ENCODE data around the gene ERMAP. TPM values are rescaled to one million over a fixed set of nuclear protein-coding genes. Genes with fewer than 3 reads are reported as not detected.
A peak's percentile ranks its signal among the peaks of the same experiment; 100 is the strongest.

ERMAP gene, protein sequence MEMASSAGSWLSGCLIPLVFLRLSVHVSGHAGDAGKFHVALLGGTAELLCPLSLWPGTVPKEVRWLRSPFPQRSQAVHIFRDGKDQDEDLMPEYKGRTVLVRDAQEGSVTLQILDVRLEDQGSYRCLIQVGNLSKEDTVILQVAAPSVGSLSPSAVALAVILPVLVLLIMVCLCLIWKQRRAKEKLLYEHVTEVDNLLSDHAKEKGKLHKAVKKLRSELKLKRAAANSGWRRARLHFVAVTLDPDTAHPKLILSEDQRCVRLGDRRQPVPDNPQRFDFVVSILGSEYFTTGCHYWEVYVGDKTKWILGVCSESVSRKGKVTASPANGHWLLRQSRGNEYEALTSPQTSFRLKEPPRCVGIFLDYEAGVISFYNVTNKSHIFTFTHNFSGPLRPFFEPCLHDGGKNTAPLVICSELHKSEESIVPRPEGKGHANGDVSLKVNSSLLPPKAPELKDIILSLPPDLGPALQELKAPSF
- total RNA-seq (2022) = 13.2 and 17.2 TPM in 2 replicates
- Bru-seq, nascent RNA = percentile 73 among the genes with signal in this experiment
- BruChase-seq, experiment 1, labeled RNA remaining after a 6-hour chase = percentile 82 among the genes with signal in this experiment
- BruChase-seq, experiment 2, labeled RNA remaining after a 2-hour chase = percentile 82 among the genes with signal in this experiment
- long read RNA-seq, partial matches to known transcripts = 1 of 29 reads
- long read RNA-seq, other reads (novel, unspliced or antisense) = 22 of 29 reads

DNA sequence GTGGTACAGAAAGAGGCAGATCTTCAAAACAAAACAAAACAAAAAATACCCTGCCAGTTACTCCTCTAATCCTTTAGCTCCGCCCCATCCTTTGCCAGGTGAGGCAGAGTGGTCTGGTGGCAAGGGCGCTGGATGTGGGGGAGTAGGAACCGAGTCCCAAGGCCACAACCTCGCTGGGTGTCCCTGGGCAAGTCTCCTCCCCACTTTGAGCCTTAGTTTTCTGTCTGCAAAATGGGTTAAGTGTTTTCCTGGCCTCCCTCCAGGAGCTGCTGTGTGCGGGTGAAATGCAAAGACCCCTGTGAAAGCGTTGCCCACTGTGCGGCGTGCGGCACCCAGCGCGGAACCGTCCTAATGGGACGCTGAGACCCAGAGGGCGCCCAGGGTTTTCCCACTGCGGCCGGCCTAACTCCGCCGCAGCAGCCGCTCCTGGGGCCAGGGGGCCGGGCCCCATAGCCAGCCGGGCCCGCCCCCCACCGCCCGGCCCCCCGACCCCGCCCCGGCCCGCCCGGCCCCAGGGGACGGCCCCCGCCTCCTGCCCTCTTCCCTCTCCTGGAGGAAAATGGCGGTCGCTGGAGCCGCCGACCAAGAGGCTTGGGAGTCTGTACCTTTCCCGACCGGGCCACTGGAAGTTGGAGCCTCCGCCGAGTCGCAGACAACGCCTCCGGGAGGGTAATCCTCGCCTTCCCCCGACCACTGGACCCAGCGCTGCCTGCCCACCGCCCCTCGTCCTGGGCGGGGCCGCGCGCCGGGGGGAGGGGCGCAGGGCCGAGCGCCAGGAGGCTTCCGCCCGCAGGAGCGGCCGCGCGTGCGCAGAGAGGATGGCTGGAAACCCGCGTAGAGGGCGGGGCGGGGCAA, at the start of gene ERMAP, which contains the start of gene SVBP:
Gene ERMAP (plus strand): TSS at position 538 of the 855 bp plus-strand sequence. CDS start 13,327 bp downstream, outside the sequence.
Gene SVBP (minus strand): TSS at position 813 of the 855 bp plus-strand sequence. CDS start 853 bp downstream, outside the sequence.
- no TSS peak for BruUV-seq (replicated peaks)
- ChIA-PET CTCF (interaction anchor here (0.6 to 1.0 kb wide), 2 partner anchors 40 to 48 kb away, joined by 3 to 4 read pairs; no protein-coding TSS in a partner anchor), POLR2A (interaction anchor here (0.6 to 11.5 kb wide), 21 partner anchors 8 to 539 kb away, joined by 3 to 88 read pairs (median 4); partner anchors contain the start of genes C1orf50, P3H1, PPIH and YBX1)
- intact Hi-C loops (cut with micrococcal nuclease) = no loop called here
- peaks cover 10% of the 10 kb centered on the region for H3K36me3 Mint-ChIP-seq (ENCODE audit: insufficient read depth, unreplicated experiment)
- no peaks in the 10 kb centered on the region for H3K9me3 Mint-ChIP-seq (ENCODE audit: unreplicated experiment)
- H3K4me1 Mint-ChIP-seq (ENCODE audit: insufficient read depth, unreplicated experiment) = peaks cover 21% of the 10 kb centered on the region
- peak; percentile 84 for DNase-seq (ENCODE audit: unreplicated experiment)
- no peaks in the 10 kb centered on the region for H3K27me3 Mint-ChIP-seq (ENCODE audit: insufficient read depth, unreplicated experiment)
- peak within 1 kb of the TSS; percentile 74 for H3K27ac Mint-ChIP-seq (ENCODE audit: low read depth, unreplicated experiment)
- peak within 1 kb of the TSS; percentile 71 for H3K4me3 Mint-ChIP-seq (ENCODE audit: unreplicated experiment)
- TF ChIP-seq, protein P1, sequence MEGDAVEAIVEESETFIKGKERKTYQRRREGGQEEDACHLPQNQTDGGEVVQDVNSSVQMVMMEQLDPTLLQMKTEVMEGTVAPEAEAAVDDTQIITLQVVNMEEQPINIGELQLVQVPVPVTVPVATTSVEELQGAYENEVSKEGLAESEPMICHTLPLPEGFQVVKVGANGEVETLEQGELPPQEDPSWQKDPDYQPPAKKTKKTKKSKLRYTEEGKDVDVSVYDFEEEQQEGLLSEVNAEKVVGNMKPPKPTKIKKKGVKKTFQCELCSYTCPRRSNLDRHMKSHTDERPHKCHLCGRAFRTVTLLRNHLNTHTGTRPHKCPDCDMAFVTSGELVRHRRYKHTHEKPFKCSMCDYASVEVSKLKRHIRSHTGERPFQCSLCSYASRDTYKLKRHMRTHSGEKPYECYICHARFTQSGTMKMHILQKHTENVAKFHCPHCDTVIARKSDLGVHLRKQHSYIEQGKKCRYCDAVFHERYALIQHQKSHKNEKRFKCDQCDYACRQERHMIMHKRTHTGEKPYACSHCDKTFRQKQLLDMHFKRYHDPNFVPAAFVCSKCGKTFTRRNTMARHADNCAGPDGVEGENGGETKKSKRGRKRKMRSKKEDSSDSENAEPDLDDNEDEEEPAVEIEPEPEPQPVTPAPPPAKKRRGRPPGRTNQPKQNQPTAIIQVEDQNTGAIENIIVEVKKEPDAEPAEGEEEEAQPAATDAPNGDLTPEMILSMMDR (IDR thresholded peaks at IDR 0.05; ENCODE audit: unreplicated experiment) = no peak

DNA sequence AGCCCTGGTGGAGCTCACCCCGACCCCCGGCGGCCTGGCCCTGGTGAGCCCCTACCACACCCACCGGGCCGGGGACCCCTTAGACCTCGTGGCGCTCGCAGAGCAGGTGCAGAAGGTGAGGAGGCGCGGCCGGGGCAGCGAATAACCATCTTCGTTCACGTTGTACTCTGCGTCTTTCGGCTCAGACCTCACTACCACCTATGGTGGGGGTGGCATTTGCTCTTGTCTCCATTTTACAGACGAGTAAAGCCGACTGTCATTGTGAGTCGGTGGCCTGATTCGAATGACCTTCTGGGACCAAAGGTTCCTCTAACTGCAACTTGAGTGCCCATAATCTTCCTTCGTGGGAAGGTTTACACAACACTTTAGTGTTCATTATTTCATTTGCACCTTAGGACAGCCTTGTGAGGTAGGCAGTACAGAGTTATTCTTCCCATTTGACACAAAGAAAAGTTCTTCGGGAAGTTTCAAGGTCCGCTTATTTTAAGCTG, 49.4 kb upstream of the ERMAP start:
- no peak for DNase-seq (ENCODE audit: unreplicated experiment)
- Mint-ChIP-seq H3K4me3 (ENCODE audit: unreplicated experiment) (no peak overlapping the region), H3K36me3 (ENCODE audit: insufficient read depth, unreplicated experiment) (peaks cover 10% of the 10 kb centered on the region), H3K4me1 (ENCODE audit: insufficient read depth, unreplicated experiment) (peaks cover 6% of the 10 kb centered on the region), H3K9me3 (ENCODE audit: unreplicated experiment) (no peaks in the 10 kb centered on the region), H3K27ac (ENCODE audit: low read depth, unreplicated experiment) (no peak overlapping the region), H3K27me3 (ENCODE audit: insufficient read depth, unreplicated experiment) (no peaks in the 10 kb centered on the region)
- TF ChIP-seq, protein P1 (IDR thresholded peaks at IDR 0.05; ENCODE audit: unreplicated experiment) = no peak
- POLR2A ChIA-PET = interaction anchor here (0.5 to 4.2 kb wide), 41 partner anchors 10 to 644 kb away, joined by 3 to 104 read pairs (median 3); partner anchors contain the start of genes CCDC30, ERMAP, PPIH and SVBP
- CTCF ChIA-PET = interaction anchor here (0.7 to 2.0 kb wide), 10 partner anchors 9 to 951 kb away, joined by 3 to 15 read pairs (median 5); no protein-coding TSS in a partner anchor
- no TSS peak for BruUV-seq (replicated peaks)
- intact Hi-C loops (cut with micrococcal nuclease) = no loop called here

DNA sequence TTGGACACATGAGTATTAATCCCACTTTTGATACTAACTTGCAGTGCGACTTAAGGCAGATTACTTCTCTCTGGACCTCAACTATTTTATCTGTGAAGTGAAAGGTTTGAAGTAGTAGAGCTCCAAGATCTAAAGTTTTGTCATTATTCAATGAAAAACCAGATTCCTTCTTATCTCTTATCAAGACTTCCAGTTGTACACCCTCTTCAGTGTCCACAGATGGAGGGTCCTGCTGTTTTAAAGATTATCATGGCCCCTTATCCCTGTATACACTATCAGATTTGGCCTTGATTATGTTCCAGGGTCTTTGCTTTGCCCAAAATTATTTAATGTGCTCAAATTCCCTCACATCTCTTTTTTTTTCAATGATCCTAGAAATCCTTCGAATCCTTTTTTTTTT, 48.8 kb upstream of the ERMAP start:
- H3K4me1 Mint-ChIP-seq (ENCODE audit: insufficient read depth, unreplicated experiment) = peaks cover 6% of the 10 kb centered on the region
- H3K27ac Mint-ChIP-seq (ENCODE audit: low read depth, unreplicated experiment) = no peak overlapping the region
- TF ChIP-seq, protein P1 (IDR thresholded peaks at IDR 0.05; ENCODE audit: unreplicated experiment) = no peak
- peaks cover 7% of the 10 kb centered on the region for H3K36me3 Mint-ChIP-seq (ENCODE audit: insufficient read depth, unreplicated experiment)
- intact Hi-C loops (cut with micrococcal nuclease) = no loop called here
- H3K27me3 Mint-ChIP-seq (ENCODE audit: insufficient read depth, unreplicated experiment) = no peaks in the 10 kb centered on the region
- DNase-seq (ENCODE audit: unreplicated experiment) = no peak
- no peaks in the 10 kb centered on the region for H3K9me3 Mint-ChIP-seq (ENCODE audit: unreplicated experiment)
- no peak overlapping the region for H3K4me3 Mint-ChIP-seq (ENCODE audit: unreplicated experiment)
- ChIA-PET POLR2A (interaction anchor here (0.6 to 4.2 kb wide), 15 partner anchors 10 to 620 kb away, joined by 3 to 104 read pairs (median 4); partner anchors contain the start of genes ERMAP, PPIH, SVBP and YBX1), CTCF (interaction anchor here (0.7 to 1.5 kb wide), 5 partner anchors 10 to 430 kb away, joined by 3 to 5 read pairs (median 3); partner anchors contain the start of gene ERMAP)
- BruUV-seq (replicated peaks) = TSS peak; percentile 49
